GM12878 (cell line): ENCODE data around the gene LTC4S.

Source experiments
- CHD4 ChIP-seq: fragments of 200-600 bp; sonication (generic); IDR thresholded peaks from 2 replicates; pipeline ENCODE4 v1.6.1; 2016; ENCODE audit warnings: mild to moderate bottlenecking
- ESRRA ChIP-seq: IDR thresholded peaks from 2 replicates; pipeline ENCODE4 v1.6.1; 2012; ENCODE audit warnings: mild to moderate bottlenecking, low read length, improper control_type of control experiment
- GATAD2B ChIP-seq: fragments of 450-650 bp; conservative IDR thresholded peaks from 2 replicates; pipeline ENCODE4 v1.6.1; 2017; ENCODE audit warnings: low read depth, mild to moderate bottlenecking, moderate library complexity
- POLR2A ChIP-seq: IDR thresholded peaks from 2 replicates; pipeline ENCODE4 v1.6.1; 2011; ENCODE audit warnings: low read depth, mild to moderate bottlenecking, low read length
- TF ChIP-seq, protein P1 (sequence below), 3 experiments: IDR thresholded peaks in 2 of 3; conservative IDR thresholded peaks in 1 of 3; 2 replicates each; pipeline ENCODE4 v1.5.1; 2011; ENCODE audit warnings: low read depth in 3 of 3, low read length in 3 of 3, mild to moderate bottlenecking in 3 of 3, control low read depth in 2 of 3, moderate library complexity in 2 of 3, inconsistent platforms in 1 of 3, mixed read lengths in 1 of 3; ENCODE audit not compliant: control insufficient read depth in 2 of 3, insufficient read depth in 1 of 3; ENCODE audit errors: extremely low read depth in 1 of 3

DNA sequence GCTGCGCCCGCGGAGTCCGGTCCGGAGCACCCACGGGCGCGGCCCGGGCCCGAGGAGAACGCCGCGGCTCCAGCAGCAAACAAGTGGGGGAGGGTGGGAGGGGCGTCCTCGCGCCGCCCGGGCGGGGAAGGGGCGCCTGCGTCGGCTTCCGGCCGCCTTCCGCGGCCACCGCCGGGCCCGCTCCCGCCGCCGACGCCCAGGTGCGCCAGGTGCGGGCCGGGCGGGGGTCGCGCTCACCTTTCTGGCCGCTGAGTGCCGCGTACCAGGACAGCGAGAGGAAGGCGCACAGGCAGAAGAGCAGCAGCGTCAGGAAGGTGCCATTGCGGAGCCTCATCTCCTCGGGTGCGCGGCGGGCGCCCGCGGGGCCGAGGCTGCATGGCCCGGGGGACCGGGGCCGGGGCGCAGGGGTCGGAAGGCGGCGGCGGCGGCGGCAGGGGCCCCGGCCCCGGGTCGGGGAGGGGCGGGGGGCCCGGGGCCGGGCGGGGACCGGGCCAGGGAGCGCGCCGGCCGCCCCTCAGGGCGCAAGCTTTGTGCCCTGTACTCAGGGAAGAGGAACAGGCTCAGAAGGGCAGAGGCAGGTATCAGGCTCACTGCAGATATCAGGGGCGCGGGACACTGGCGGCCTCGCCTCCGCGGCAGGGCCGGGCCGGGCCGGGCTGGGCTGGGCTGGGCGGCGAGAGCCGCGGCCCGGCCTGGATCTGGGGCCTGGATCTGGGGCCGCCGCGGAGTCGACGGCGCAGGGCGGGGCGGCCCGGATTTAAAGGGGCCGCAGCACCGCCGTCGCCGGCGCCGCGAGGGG lies 12.7 kb downstream of the LTC4S start, which contains the start of gene MGAT4B:
- peak; percentile 75 for TF ChIP-seq POLR2A
- TF ChIP-seq CHD4: no peak
- TF ChIP-seq, protein P1, sequence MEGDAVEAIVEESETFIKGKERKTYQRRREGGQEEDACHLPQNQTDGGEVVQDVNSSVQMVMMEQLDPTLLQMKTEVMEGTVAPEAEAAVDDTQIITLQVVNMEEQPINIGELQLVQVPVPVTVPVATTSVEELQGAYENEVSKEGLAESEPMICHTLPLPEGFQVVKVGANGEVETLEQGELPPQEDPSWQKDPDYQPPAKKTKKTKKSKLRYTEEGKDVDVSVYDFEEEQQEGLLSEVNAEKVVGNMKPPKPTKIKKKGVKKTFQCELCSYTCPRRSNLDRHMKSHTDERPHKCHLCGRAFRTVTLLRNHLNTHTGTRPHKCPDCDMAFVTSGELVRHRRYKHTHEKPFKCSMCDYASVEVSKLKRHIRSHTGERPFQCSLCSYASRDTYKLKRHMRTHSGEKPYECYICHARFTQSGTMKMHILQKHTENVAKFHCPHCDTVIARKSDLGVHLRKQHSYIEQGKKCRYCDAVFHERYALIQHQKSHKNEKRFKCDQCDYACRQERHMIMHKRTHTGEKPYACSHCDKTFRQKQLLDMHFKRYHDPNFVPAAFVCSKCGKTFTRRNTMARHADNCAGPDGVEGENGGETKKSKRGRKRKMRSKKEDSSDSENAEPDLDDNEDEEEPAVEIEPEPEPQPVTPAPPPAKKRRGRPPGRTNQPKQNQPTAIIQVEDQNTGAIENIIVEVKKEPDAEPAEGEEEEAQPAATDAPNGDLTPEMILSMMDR (IDR thresholded peaks at IDR 0.05 in 2 of 3, conservative IDR thresholded peaks at IDR 0.05 in 1 of 3; ENCODE audit: control insufficient read depth in 2 of 3, extremely low read depth in 1 of 3, insufficient read depth in 1 of 3, low read depth in 3 of 3, low read length in 3 of 3): no peak
- no peak for TF ChIP-seq ESRRA
- TF ChIP-seq GATAD2B: no peak
